GM13976 (cell line): ENCODE results near the gene SRRT.
A peak's percentile ranks its signal among the peaks of the same experiment; 100 is the strongest.

Source experiments
- DNase-seq: peaks from one replicate; pipeline ENCODE4 v3.0.0; 2012; ENCODE audit warnings: low spot score
- in situ Hi-C: fragments of 300-500 bp; cut with MboI; formaldehyde crosslinking; loops from one replicate; pipeline ENCODE4 v1.12.0; 2022; ENCODE audit warnings: low sequenced_read_pairs, mixed read lengths, inconsistent platforms; ENCODE audit not compliant: unreplicated experiment
- TF ChIP-seq, protein P1 (sequence below): IDR thresholded peaks from 2 replicates; pipeline ENCODE4 v1.5.1; 2012; ENCODE audit warnings: borderline replicate concordance, mild to moderate bottlenecking; ENCODE audit not compliant: insufficient read depth; ENCODE audit errors: extremely low read depth, missing control alignments, control extremely low read depth

SRRT gene

DNA sequence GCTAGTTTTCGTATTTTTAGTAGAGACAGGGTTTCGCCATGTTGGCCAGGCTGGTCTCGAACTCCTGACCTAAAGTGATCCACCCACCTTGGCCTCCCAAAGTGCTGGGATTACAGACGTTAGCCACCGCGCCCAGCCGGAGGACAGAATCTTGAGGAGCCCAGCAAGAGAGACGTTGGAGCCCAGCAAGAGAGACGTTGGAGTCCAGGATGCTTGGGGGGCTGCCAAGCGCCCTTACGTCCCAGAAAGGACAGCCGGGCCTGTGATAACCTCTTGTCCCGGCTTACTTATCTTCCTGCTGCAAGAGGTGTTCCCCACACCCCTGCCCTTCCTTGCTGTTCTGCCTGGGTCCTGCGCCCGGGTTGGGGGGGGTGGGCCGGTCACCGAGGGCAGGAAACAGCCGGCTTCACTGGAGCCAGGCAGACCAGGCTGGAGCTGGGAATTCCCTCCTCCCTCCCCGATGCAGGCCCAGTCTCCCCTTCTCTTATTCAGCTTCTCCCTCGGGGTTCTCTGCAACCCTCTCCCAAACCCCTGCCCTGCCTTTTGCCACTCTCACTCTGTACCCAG is 45.7 kb upstream of the SRRT start:
- in situ Hi-C loops, result no loop called here
- TF ChIP-seq, protein P1, sequence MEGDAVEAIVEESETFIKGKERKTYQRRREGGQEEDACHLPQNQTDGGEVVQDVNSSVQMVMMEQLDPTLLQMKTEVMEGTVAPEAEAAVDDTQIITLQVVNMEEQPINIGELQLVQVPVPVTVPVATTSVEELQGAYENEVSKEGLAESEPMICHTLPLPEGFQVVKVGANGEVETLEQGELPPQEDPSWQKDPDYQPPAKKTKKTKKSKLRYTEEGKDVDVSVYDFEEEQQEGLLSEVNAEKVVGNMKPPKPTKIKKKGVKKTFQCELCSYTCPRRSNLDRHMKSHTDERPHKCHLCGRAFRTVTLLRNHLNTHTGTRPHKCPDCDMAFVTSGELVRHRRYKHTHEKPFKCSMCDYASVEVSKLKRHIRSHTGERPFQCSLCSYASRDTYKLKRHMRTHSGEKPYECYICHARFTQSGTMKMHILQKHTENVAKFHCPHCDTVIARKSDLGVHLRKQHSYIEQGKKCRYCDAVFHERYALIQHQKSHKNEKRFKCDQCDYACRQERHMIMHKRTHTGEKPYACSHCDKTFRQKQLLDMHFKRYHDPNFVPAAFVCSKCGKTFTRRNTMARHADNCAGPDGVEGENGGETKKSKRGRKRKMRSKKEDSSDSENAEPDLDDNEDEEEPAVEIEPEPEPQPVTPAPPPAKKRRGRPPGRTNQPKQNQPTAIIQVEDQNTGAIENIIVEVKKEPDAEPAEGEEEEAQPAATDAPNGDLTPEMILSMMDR, result no peak

DNA sequence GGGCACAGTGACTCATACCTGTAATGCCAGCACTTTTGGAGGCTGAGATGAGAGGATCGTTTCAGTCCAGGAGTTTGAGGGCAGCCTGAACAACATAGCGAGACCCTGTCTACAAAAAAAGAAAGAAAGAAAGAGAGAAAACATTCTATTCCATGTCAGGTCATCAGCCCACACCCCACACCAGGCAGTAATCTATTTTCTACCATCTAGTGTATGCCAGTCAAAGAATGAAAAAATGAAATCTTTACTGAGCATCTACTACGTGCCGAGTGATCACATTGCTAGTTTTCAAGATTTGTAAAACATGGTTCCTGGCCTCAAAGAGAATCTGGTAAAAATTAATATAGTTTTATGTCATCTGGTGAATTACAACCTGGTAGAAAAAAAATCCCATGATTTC is 44.5 kb upstream of the SRRT start:
- in situ Hi-C loops, result no loop called here
- peak; percentile 2 for DNase-seq
- TF ChIP-seq, protein P1, result no peak

More for the DNA sequence above, 45.7 kb upstream of the SRRT start:
- DNase-seq, result peak; percentile 15

DNA sequence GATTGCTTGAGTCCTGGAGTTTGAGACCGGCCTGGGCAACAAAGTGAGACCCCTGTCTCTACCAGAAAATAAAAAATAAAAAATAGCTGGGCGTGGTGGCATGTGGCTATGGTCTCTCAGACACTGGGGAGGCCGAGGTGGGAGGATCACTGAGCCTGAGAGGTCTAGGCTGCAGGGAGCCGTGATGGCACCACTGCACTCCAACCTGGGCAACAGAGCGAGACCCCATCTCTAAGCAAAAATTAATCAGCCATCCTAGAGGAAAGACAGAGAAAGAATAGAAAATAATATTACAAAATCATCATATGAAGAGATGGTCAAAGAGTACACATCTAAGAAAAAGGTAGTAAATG is 42.6 kb upstream of the SRRT start:
- DNase-seq, result no peak
- in situ Hi-C loops, result no loop called here
- TF ChIP-seq, protein P1, result no peak

DNA sequence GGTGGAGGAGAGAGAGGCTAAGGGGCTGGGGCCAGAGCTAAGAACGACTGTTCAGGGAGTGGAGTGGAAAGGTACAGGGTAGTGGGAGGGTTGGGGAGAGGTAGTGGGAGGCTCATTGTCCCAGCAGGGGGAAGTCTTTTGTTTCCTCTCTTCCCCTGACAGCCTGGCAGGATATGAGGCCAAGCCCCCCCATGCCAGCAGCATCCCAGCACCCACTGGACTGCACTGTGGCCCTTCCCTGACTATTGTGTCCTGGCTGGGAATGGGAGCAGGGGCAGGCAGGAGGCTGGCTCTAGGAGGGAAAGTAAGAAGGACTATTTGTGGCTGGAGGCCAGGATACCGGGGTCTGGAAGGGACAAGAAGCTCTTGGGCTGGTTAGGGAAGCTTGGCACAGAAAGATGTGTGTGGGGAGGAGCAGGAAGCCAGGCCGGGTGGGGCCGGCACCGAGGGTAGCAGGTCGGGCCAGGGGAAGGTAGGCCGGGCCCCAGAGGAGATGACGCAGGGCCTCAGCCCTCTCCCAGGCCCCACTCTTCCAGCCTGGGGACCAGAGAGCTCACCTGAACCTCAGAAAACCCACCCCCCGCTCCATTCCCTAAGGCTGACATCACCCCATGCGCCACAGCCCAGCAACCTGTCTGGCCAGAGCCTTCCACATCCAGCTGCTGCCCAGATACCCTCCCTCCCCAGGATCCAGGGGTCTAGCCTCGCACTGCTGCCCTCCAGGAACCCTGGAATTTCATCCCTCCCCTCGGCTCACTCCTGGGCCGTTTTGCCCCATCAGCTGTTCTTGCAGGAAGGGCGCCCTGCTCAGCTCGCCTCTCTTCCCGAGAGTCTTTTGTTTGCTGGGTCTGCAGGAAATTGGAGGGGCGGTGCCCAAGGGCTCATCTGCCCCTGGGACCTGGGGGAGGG is 38.7 kb upstream of the SRRT start:
- no peak for DNase-seq
- in situ Hi-C loops, result no loop called here
- TF ChIP-seq, protein P1, result no peak

DNA sequence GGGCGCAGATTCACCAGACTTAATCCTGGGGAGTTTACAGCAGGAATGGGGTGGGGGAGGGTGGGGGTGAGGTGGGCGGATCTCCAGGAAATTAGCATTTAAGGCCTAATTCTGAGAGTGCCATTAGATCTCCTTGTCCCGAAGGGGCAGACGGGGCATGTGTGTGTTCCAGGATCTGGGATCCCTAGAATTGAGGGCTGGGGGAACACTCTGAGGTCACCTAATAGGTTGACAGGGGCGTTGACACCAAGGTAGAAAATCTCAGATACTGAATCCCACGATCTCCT is 38.1 kb upstream of the SRRT start:
- in situ Hi-C loops, result no loop called here
- DNase-seq, result no peak
- TF ChIP-seq, protein P1, result no peak

DNA sequence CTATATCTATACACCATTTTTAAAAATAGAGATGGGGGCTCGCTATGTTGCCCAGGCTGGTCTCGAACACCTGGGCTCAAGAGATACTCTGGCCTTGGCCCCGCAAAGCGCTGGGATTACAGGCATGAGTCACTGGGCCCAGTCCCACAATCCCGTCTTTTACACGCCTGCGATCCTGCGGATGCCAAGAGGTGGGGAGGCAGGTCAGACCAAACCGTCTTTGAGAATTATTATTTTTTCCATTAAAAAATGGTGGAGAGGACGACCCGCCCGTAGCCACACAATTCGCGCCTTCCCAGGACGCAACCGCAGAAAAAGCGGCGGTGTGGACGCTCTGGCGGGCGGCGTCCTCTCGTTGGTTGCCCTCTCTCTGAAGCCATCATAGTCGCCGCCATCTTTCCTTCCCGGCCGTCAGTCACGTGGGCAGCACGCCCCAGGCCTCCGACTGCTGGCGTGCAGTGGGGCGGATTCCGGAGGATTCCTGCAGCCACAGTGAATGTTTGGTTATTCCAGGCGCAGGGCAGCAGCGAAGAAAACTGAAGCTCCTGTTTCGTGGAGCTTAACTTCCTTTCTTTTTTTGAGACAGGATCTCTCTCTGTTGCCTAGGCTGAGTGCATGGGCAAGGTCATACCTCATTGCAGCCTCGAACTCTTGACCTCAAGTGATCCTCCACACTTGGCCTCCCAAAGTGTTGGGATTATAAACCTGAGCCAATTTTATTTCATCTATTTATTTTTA is 37.6 kb upstream of the SRRT start:
- TF ChIP-seq, protein P1, result no peak
- DNase-seq, result peak; percentile 85
- in situ Hi-C loops, result no loop called here
